AG04449 (cell line): ENCODE results near the gene ARHGAP12.
"Not testable (repeated sequence)": the region's sequence is repeated elsewhere in the genome, so short reads cannot be mapped to it uniquely, and the experiment has no call there.

Experiments used
- CTCF ChIA-PET: fragments of 350-600 bp; formaldehyde crosslinking; extraction: SDS; loops from one replicate; lab custom pipeline; 2021; ENCODE audit warnings: antibody characterized with exemption; lab: Yijun Ruan, JAX
- POLR2A ChIA-PET: fragments of 400-600, 350-600 bp; formaldehyde crosslinking; extraction: SDS; loops from one replicate; lab custom pipeline; 2020; ENCODE audit warnings: antibody characterized with exemption, inconsistent platforms; lab: Yijun Ruan, JAX
- DNase-seq: peaks from one replicate; pipeline ENCODE4 v3.0.0-alpha.2; 2010; ENCODE audit warnings: low read depth, low spot score
- H3K4me3 ChIP-seq: 2 replicates; pipeline ENCODE4 v1.5.1; 2011; ENCODE audit warnings: low read depth, mild to moderate bottlenecking, control low read depth, low read length
- CTCF ChIP-seq: IDR thresholded peaks from one replicate; pipeline ENCODE4 v1.5.1; 2011; ENCODE audit warnings: mild to moderate bottlenecking, moderate library complexity, low read length, control low read depth, inconsistent platforms; ENCODE audit not compliant: insufficient read depth; ENCODE audit errors: missing control alignments

Gene ARHGAP12

GRCh38 chr10:31902625-31903024 lies 26.0 kb downstream of the ARHGAP12 start:
- H3K4me3 ChIP-seq: no peak overlapping the region
- ChIA-PET POLR2A (no interaction called here), CTCF (interaction anchor here (1.0 to 1.7 kb wide), 3 partner anchors 12 to 40 kb away, joined by 3 read pairs; no protein-coding TSS in a partner anchor)
- no peak for DNase-seq
- TF ChIP-seq CTCF: no peak

GRCh38 chr10:31897506-31897905 lies 31.1 kb downstream of the ARHGAP12 start:
- CTCF ChIA-PET: interaction anchor here (0.8 kb wide), 1 partner anchor 37 kb away, joined by 3 read pairs; no protein-coding TSS in a partner anchor
- H3K4me3 ChIP-seq: no peak overlapping the region
- TF ChIP-seq CTCF: no peak
- POLR2A ChIA-PET: interaction anchor here (1.3 kb wide), 1 partner anchor 32 kb away, joined by 4 read pairs; no protein-coding TSS in a partner anchor
- no peak for DNase-seq

GRCh38 chr10:31896968-31897384 lies 31.7 kb downstream of the ARHGAP12 start:
- POLR2A ChIA-PET: interaction anchor here (1.3 kb wide), 1 partner anchor 33 kb away, joined by 4 read pairs; no protein-coding TSS in a partner anchor

GRCh38 chr10:31895722-31896121 lies 32.9 kb downstream of the ARHGAP12 start:
- POLR2A ChIA-PET, H3K4me3 ChIP-seq, DNase-seq: not testable (repeated sequence)
- CTCF ChIA-PET: interaction anchor here (1.2 kb wide), 1 partner anchor 26 kb away, joined by 4 read pairs; no protein-coding TSS in a partner anchor

More at GRCh38 chr10:31896968-31897384, 31.7 kb downstream of the ARHGAP12 start:
- CTCF ChIA-PET: interaction anchor here (0.8 to 1.2 kb wide), 2 partner anchors 25 to 36 kb away, joined by 3 to 4 read pairs; no protein-coding TSS in a partner anchor
- TF ChIP-seq CTCF: no peak
- H3K4me3 ChIP-seq: no peak overlapping the region
- peak; percentile 28 for DNase-seq

GRCh38 chr10:31888442-31888841 lies 40.2 kb downstream of the ARHGAP12 start:
- TF ChIP-seq CTCF: no peak
- H3K4me3 ChIP-seq: no peak overlapping the region
- ChIA-PET CTCF (no interaction called here), POLR2A (no interaction called here)
- DNase-seq: no peak

GRCh38 chr10:31887850-31888249 lies 40.8 kb downstream of the ARHGAP12 start:
- no peak overlapping the region for H3K4me3 ChIP-seq
- CTCF ChIA-PET: no interaction called here
- POLR2A ChIA-PET: no interaction called here
- no peak for DNase-seq
- TF ChIP-seq CTCF: no peak

- no peak for TF ChIP-seq CTCF
- ChIA-PET POLR2A (no interaction called here), CTCF (no interaction called here)
- no peak for DNase-seq
- no peak overlapping the region for H3K4me3 ChIP-seq
Observed at GRCh38 chr10:31886885-31887284, 41.7 kb downstream of the ARHGAP12 start.
